Erythroblast (primary cell): ENCODE measurements around the gene WDPCP.
"Not testable (repeated sequence)": the region's sequence is repeated elsewhere in the genome, so short reads cannot be mapped to it uniquely, and the experiment has no call there.

Experiments used
- DNase-seq, 2 experiments: peaks; one replicate each; lab custom pipeline; 2025; lab: John Stamatoyannopoulos, UW
- GATA1 ChIP-seq: IDR thresholded peaks from 2 replicates; pipeline ENCODE4 v1.6.1; 2011; ENCODE audit warnings: low read depth, mild to moderate bottlenecking, control low read depth, low read length, moderate library complexity
- POLR2A ChIP-seq: IDR thresholded peaks from 2 replicates; pipeline ENCODE4 v1.6.1; 2011; ENCODE audit warnings: mild to moderate bottlenecking, low read length

WDPCP gene

GRCh38 chr2:63576546-63576945 is 11.7 kb downstream of the WDPCP start:
- DNase-seq, result no peak
- TF ChIP-seq GATA1, result no peak
- no peak for TF ChIP-seq POLR2A

DNA sequence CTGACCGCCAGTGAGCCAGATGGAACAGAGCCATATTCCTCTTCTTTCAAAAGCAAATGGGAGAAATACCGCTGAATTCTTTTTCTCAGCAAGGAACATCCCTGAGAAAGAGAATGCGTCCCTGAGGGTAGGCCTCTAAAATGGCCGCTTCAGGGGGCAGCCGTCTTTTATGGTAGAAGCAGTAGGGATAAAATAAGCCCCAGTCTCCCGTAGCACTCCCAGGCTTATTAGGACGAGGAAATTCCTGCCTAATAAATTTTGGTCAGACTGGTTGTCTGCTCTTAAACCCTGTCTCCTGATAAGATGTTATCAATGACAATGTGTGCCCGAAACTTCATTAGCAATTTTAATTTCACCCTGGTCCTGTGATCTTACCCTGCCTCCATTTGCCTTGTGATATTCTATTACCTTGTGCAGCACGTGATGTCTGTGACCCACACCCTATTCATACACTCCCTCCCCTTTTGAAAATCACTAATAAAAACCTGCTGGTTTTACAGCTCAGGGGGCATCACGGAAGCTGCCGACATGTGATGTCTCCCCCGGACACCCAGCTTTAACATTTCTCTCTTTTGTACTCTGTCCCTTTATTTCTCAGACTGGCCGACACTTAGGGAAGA is 14.4 kb downstream of the WDPCP start:
- not testable (repeated sequence) for DNase-seq

DNA sequence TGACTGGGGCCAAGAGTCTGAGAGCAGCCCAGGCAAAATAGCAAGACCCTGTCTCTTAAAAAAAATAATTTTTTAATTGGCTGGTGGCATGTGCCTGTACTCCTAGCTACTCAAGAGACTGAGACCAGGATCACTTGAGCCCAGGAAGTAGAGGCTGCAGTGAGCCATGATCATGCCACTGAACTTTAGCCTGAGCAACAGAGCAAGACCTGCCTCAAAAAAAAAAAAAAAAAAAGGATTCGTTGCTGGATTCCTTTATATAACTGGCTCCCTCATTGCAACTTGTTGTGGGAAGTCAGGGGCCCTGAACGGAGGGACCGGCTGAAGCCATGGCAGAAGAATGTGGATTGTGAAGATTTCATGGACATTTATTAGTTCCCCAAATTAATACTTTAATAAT is 15.3 kb downstream of the WDPCP start:
- not testable (repeated sequence) for DNase-seq

GRCh38 chr2:63572001-63572400 is 16.3 kb downstream of the WDPCP start:
- TF ChIP-seq GATA1, result no peak
- TF ChIP-seq POLR2A, result no peak
- peak in 1 of 2 experiments; percentile 19 for DNase-seq

GRCh38 chr2:63571291-63571690 is 17.0 kb downstream of the WDPCP start:
- no peak for DNase-seq
- TF ChIP-seq POLR2A (no peak), GATA1 (no peak)

DNA sequence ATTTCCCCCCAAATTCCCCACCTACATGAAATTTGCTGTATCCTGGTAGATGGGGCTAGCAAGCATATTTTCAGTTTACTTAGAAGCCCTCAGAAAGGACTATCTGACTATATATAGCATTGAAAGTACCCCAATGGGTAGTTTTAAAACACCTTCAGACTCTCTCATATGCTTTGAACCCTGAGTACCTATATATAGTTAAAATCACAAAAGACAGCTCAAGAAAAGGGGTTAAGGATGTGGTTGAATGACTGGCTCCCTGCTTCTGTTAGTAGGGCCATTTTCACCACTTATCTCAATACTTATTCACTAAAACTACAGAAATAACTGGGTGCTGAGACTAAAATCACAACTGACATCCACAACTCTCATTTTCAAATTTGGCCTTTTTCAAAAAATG is 18.5 kb downstream of the WDPCP start:
- DNase-seq, result no peak
- TF ChIP-seq GATA1, result no peak
- TF ChIP-seq POLR2A, result no peak

- no peak for DNase-seq
- TF ChIP-seq POLR2A, result no peak
- no peak for TF ChIP-seq GATA1
Observed at GRCh38 chr2:63562751-63563150, 25.5 kb downstream of the WDPCP start.

- not testable (repeated sequence) for DNase-seq
Observed at GRCh38 chr2:63558922-63559321, 29.4 kb downstream of the WDPCP start.

GRCh38 chr2:63557819-63558218 is 30.5 kb downstream of the WDPCP start:
- DNase-seq, result not testable (repeated sequence)

GRCh38 chr2:63555931-63556330 is 32.3 kb downstream of the WDPCP start:
- no peak for TF ChIP-seq POLR2A
- no peak for TF ChIP-seq GATA1
- no peak for DNase-seq

DNA sequence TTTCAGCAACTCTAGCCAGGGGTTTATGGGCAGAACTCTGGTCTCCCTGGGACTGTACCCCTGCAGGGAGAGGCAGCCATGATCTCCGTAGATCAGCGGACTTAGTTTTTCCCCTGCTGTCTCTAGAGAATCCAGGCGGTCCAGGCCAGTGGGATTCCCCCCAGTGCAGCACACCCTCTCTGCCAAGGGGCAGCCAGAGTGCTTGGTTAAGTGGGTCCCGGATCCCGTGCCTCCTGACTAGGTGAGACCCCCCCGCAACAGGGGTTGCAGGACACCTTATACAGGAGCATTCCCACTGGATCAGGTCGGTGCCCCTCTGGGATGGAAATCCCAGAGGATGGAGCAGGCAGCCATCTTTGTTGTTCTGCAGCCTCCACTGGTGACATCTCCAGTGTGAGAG is 33.0 kb downstream of the WDPCP start:
- DNase-seq, result no peak
- TF ChIP-seq GATA1 (no peak), POLR2A (no peak)

DNA sequence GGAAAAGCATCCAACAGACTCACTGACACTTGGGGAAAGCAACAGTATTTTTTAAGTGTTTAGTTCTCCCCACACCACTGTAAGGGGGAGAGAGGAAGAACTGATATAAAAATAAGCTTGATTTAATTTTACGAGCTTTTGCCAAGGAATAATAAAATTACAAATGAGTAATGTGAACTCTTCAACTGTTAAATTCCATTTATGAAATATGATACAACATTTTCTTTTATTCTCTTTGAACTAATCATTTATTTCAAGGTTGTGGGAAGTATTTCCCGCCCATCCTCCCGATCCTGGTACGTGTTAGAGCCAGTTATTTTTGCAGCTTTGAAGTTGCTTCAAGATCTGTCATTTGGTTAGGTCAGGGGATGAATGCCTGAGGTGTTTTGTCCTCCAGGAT is 35.2 kb downstream of the WDPCP start:
- TF ChIP-seq GATA1 (no peak), POLR2A (no peak)
- no peak for DNase-seq

GRCh38 chr2:63545023-63545422 is 43.3 kb downstream of the WDPCP start:
- TF ChIP-seq GATA1 (no peak), POLR2A (no peak)
- DNase-seq, result no peak

DNA sequence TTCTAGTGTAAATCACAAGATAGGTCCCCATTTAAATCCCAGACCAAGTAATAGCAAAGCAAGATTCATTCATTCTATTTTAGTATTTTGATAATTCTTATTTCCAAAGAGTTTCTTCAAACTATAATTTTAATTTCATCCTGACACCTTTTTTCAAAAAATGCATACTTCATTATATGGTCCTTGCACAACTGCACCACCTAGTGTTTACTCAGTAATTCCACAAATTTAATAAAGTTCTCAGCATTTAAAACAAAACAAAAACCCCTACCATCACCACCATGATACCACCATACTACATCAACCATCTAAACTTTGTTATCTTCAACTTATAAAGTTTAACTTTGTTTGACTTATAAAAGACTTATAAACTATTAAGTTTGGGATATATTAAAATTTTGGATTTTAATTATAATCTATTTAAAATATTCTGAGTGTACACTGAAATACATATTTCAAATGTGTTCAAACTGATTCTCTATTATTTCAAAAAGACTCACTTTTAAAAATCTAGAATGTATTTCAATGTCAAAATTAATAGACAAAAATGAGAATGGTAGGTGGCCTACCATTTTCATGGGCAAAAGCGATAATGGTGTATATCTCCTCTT is 44.2 kb downstream of the WDPCP start:
- peak; percentile 11 to 23 for DNase-seq

DNA sequence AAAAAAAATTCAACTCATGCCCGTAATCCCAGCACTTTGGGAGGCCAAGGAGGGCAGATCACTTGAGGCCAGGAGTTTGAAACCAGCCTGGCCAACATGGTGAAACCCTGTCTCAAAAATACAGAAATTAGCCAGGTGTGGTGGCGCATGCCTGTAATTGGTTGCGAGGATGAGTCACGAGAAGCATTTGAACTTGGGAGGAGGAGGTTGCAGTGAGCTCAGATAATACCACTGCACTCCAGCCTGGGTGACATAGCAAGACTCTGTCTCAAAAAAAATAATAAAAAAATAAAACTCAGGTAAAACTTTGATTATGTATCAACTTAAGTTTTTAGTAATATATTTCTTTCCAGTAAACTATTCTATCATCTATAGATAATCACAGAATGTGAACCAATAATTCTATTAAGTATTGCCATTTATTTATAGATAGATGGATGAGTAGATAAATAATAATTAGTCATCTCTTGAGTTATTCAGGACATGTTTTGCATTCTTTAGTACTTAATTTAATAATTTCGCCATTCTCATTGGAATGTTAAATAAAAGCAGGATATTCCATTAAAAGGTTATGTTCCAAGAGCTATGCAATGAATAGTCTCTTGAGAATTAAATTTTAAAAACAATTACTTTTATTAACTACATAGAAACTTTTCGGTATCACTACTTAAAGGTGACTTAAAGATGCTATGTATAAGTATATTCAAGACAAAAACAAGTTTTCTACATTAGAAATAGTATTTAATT is 48.7 kb downstream of the WDPCP start:
- no peak for TF ChIP-seq POLR2A
- TF ChIP-seq GATA1, result no peak
- DNase-seq, result no peak

More for the DNA sequence above, 44.2 kb downstream of the WDPCP start:
- no peak for TF ChIP-seq POLR2A
- no peak for TF ChIP-seq GATA1
